NCI-H1417 treated with DMSO at 0.1 percent for 48 hours (cell line): ENCODE data around the gene SORL1.

ENCODE experiments used
- DNase-seq: peaks from one replicate; lab custom pipeline; 2025; lab: John Stamatoyannopoulos, UW

Gene SORL1

GRCh38 chr11:121426476-121427399, 25.4 kb upstream of the SORL1 start:
- DNase-seq: no peak

GRCh38 chr11:121427400-121427744, 24.7 kb upstream of the SORL1 start:
- DNase-seq: no peak

- no peak for DNase-seq
Measured at GRCh38 chr11:121429556-121429955, 22.6 kb upstream of the SORL1 start.

- no peak for DNase-seq
Measured at GRCh38 chr11:121431820-121432526, 20.1 kb upstream of the SORL1 start.

GRCh38 chr11:121435132-121435531, 17.0 kb upstream of the SORL1 start:
- DNase-seq: no peak

- DNase-seq: no peak
Measured at GRCh38 chr11:121435551-121436511, 16.3 kb upstream of the SORL1 start.

GRCh38 chr11:121437018-121437685, 15.0 kb upstream of the SORL1 start:
- DNase-seq: no peak

- DNase-seq: no peak
Measured at GRCh38 chr11:121437686-121438078, 14.4 kb upstream of the SORL1 start.

- no peak for DNase-seq
Measured at GRCh38 chr11:121439337-121439736, 12.8 kb upstream of the SORL1 start.

- DNase-seq: no peak
Measured at GRCh38 chr11:121439759-121440158, 12.4 kb upstream of the SORL1 start.

- DNase-seq: no peak
Measured at GRCh38 chr11:121441521-121441920, 10.6 kb upstream of the SORL1 start.

GRCh38 chr11:121443688-121444275, 8.3 kb upstream of the SORL1 start:
- DNase-seq: no peak

GRCh38 chr11:121444526-121444925, 7.6 kb upstream of the SORL1 start:
- no peak for DNase-seq

- no peak for DNase-seq
Measured at GRCh38 chr11:121445071-121445768, 6.9 kb upstream of the SORL1 start.

- DNase-seq: no peak
Measured at GRCh38 chr11:121446752-121447156, 5.4 kb upstream of the SORL1 start.

- DNase-seq: no peak
Measured at GRCh38 chr11:121448011-121448410, 4.1 kb upstream of the SORL1 start.

GRCh38 chr11:121448431-121448941, 3.6 kb upstream of the SORL1 start:
- no peak for DNase-seq

- DNase-seq: no peak
Measured at GRCh38 chr11:121449123-121449522, 3.0 kb upstream of the SORL1 start.

GRCh38 chr11:121449626-121450025, 2.5 kb upstream of the SORL1 start:
- no peak for DNase-seq

GRCh38 chr11:121450401-121450800, 1.7 kb upstream of the SORL1 start:
- no peak for DNase-seq
